H1 (cell line): ENCODE results near the gene CYP46A1. TPM values are rescaled to one million over a fixed set of nuclear protein-coding genes. Genes with fewer than 3 reads are reported as not detected.

Experiments used
- CTCF ChIA-PET: fragments of 300-600 bp; sonication (Branson Sonifier 250); formaldehyde crosslinking; loops from one replicate; lab custom pipeline; 2021; ENCODE audit not compliant: partially characterized antibody; lab: Charles Lee
- POLR2A ChIA-PET: fragments of 300-600 bp; sonication (Branson Sonifier 250); formaldehyde crosslinking; loops from one replicate; lab custom pipeline; 2021; ENCODE audit warnings: inconsistent platforms; ENCODE audit not compliant: partially characterized antibody; lab: Charles Lee
- DNase-seq, 2 experiments: peaks; one replicate each; pipeline versions ENCODE4 v3.0.0 to v3.0.0-alpha.2; 2010 to 2022; ENCODE audit warnings: low spot score in 2 of 2, low read depth in 1 of 2, mixed read lengths in 1 of 2
- FAIRE-seq: peaks from 2 replicates; lab custom pipeline; 2011; peaks lifted over from hg19 to GRCh38; lab: Jason Lieb, UNC
- H2AFZ ChIP-seq: 2 replicates; pipeline ENCODE4 v1.8.1; 2012; ENCODE audit warnings: low read length, inconsistent platforms
- H2AK5ac ChIP-seq: 2 replicates; pipeline ENCODE4 v1.6.1; 2013; ENCODE audit warnings: low read depth, low read length
- H2BK120ac ChIP-seq: replicated peaks from 2 replicates; pipeline ENCODE3; 2013; ENCODE audit warnings: low read depth, low read length, inconsistent platforms
- H2BK12ac ChIP-seq: 2 replicates; pipeline ENCODE4 v1.6.1; 2013; ENCODE audit warnings: low read depth, low read length
- H2BK15ac ChIP-seq: 2 replicates; pipeline ENCODE4 v1.6.1; 2013; ENCODE audit warnings: low read length
- H2BK20ac ChIP-seq: 2 replicates; pipeline ENCODE4 v1.6.1; 2013; ENCODE audit warnings: low read length
- H2BK5ac ChIP-seq: 2 replicates; pipeline ENCODE4 v1.6.1; 2013; ENCODE audit warnings: low read depth, low read length
- H3K14ac ChIP-seq: 2 replicates; pipeline ENCODE4 v1.6.1; 2013; ENCODE audit warnings: inconsistent platforms; ENCODE audit not compliant: insufficient read length
- H3K18ac ChIP-seq: 2 replicates; pipeline ENCODE4 v1.6.1; 2013; ENCODE audit warnings: low read length; ENCODE audit errors: extremely low read depth
- H3K23ac ChIP-seq: 2 replicates; pipeline ENCODE4 v1.6.1; 2013; ENCODE audit warnings: inconsistent platforms; ENCODE audit not compliant: insufficient read length
- H3K23me2 ChIP-seq: 2 replicates; pipeline ENCODE4 v1.6.1; 2013; ENCODE audit warnings: low read depth, low read length
- H3K27ac ChIP-seq: 2 replicates; pipeline ENCODE4 v1.6.1; 2011; ENCODE audit warnings: low read depth, low read length, inconsistent platforms
- H3K27me3 ChIP-seq, 4 experiments: replicated peaks in 1 of 4; 1 replicate in 1 of 4; 2 replicates in 3 of 4; pipeline versions ENCODE4 v1.6.1 to v1.8.1; 2011 to 2013; ENCODE audit warnings: low read length in 3 of 4, mild to moderate bottlenecking in 3 of 4, inconsistent platforms in 2 of 4, mixed read lengths in 2 of 4, moderate library complexity in 1 of 4; ENCODE audit not compliant: control insufficient read depth in 3 of 4, insufficient read depth in 3 of 4; ENCODE audit errors: extremely low read depth in 1 of 4
- H3K36me3 ChIP-seq, 4 experiments: 2 replicates each; pipeline versions ENCODE4 v1.6.1 to v1.8.1; 2011 to 2013; ENCODE audit warnings: mild to moderate bottlenecking in 4 of 4, low read length in 3 of 4, moderate library complexity in 2 of 4, control low read depth in 1 of 4, inconsistent platforms in 1 of 4; ENCODE audit not compliant: insufficient read depth in 4 of 4, control insufficient read depth in 2 of 4
- H3K4ac ChIP-seq: replicated peaks from 2 replicates; pipeline ENCODE3; 2013; ENCODE audit warnings: low read length, low read depth, mixed read lengths, inconsistent platforms; ENCODE audit not compliant: insufficient read length
- H3K4me1 ChIP-seq, 4 experiments: replicated peaks in 1 of 4; 1 replicate in 1 of 4; 2 replicates in 3 of 4; pipeline versions ENCODE4 v1.6.1 to v1.8.1; 2011 to 2013; ENCODE audit warnings: low read length in 3 of 4, inconsistent platforms in 2 of 4, mixed read lengths in 1 of 4; ENCODE audit not compliant: insufficient read depth in 4 of 4, control insufficient read depth in 3 of 4
- H3K4me2 ChIP-seq, 2 experiments: 2 replicates each; pipeline versions ENCODE4 v1.6.1 to v1.8.1; 2011 to 2013; ENCODE audit warnings: low read depth in 2 of 2, low read length in 2 of 2, control low read depth in 1 of 2, inconsistent platforms in 1 of 2, mild to moderate bottlenecking in 1 of 2; ENCODE audit not compliant: insufficient read depth in 1 of 2
- H3K4me3 ChIP-seq, 4 experiments: fragments of 200-600, 300-600 bp in 1 of 4; sonication (generic), shearing (Covaris generic), sonication (Bioruptor Twin) in 1 of 4; 2 replicates each; pipeline versions ENCODE4 v1.5.1 to v1.8.1; 2011 to 2016; ENCODE audit warnings: low read length in 4 of 4, low read depth in 3 of 4, control low read depth in 2 of 4, inconsistent platforms in 2 of 4, mild to moderate bottlenecking in 2 of 4, mixed read lengths in 1 of 4, moderate library complexity in 1 of 4; ENCODE audit not compliant: insufficient read depth in 2 of 4; ENCODE audit errors: extremely low read depth in 1 of 4
- H3K56ac ChIP-seq: replicated peaks from 2 replicates; pipeline ENCODE3; 2013; ENCODE audit warnings: low read depth, mild to moderate bottlenecking, mixed read lengths, low read length, inconsistent platforms; ENCODE audit not compliant: insufficient read length
- H3K79me1 ChIP-seq: 2 replicates; pipeline ENCODE4 v1.6.1; 2013; ENCODE audit warnings: low read depth, low read length, control low read depth
- H3K79me2 ChIP-seq, 2 experiments: 2 replicates each; pipeline versions ENCODE4 v1.6.1 to v1.8.1; 2012 to 2013; ENCODE audit warnings: low read length in 2 of 2, mild to moderate bottlenecking in 2 of 2, inconsistent platforms in 1 of 2; ENCODE audit not compliant: insufficient read depth in 2 of 2, control insufficient read depth in 1 of 2
- H3K9ac ChIP-seq, 4 experiments: replicated peaks in 1 of 4; 1 replicate in 1 of 4; 2 replicates in 3 of 4; pipeline versions ENCODE4 v1.6.1 to v1.8.1; 2011 to 2013; ENCODE audit warnings: low read depth in 3 of 4, low read length in 3 of 4, control low read depth in 2 of 4, mild to moderate bottlenecking in 2 of 4, moderate library complexity in 2 of 4, inconsistent platforms in 1 of 4; ENCODE audit errors: extremely low read depth in 1 of 4
- H3K9me3 ChIP-seq, 2 experiments: 2 replicates each; pipeline versions ENCODE4 v1.6.1 to v1.8.1; 2012 to 2013; ENCODE audit warnings: mild to moderate bottlenecking in 2 of 2, moderate library complexity in 2 of 2, control low read depth in 1 of 2, inconsistent platforms in 1 of 2, low read depth in 1 of 2, low read length in 1 of 2, mixed read lengths in 1 of 2; ENCODE audit not compliant: insufficient read depth in 2 of 2
- H4K20me1 ChIP-seq, 2 experiments: replicated peaks in 1 of 2; 2 replicates each; pipeline versions ENCODE3 to v1.8.1; 2011 to 2013; ENCODE audit warnings: inconsistent platforms in 2 of 2, low read length in 2 of 2, mild to moderate bottlenecking in 1 of 2; ENCODE audit not compliant: insufficient read depth in 2 of 2, control insufficient read depth in 1 of 2
- H4K5ac ChIP-seq: 2 replicates; pipeline ENCODE4 v1.6.1; 2013; ENCODE audit warnings: low read length, low read depth, mixed read lengths, inconsistent platforms; ENCODE audit not compliant: insufficient read length
- H4K8ac ChIP-seq: 2 replicates; pipeline ENCODE4 v1.8.0; 2013; ENCODE audit warnings: mild to moderate bottlenecking, moderate library complexity, low read length, inconsistent platforms; ENCODE audit not compliant: insufficient read depth; ENCODE audit errors: extremely low read depth
- H4K91ac ChIP-seq: replicated peaks from 2 replicates; pipeline ENCODE3; 2013; ENCODE audit warnings: low read length, mixed read lengths, inconsistent platforms; ENCODE audit not compliant: insufficient read length
- EP300 ChIP-seq, 2 experiments: IDR thresholded peaks; 1 replicate in 1 of 2; 2 replicates in 1 of 2; pipeline ENCODE4 v1.6.1; 2011 to 2012; ENCODE audit warnings: low read depth in 2 of 2, low read length in 2 of 2, mild to moderate bottlenecking in 2 of 2, borderline replicate concordance in 1 of 2, inconsistent platforms in 1 of 2, moderate library complexity in 1 of 2
- KDM4A ChIP-seq: IDR thresholded peaks from one replicate; pipeline ENCODE4 v1.7.1; 2012; ENCODE audit warnings: low read depth, mild to moderate bottlenecking, moderate library complexity, low read length, inconsistent platforms; ENCODE audit not compliant: severe bottlenecking
- RAD21 ChIP-seq, 2 experiments: IDR thresholded peaks in 1 of 2; conservative IDR thresholded peaks in 1 of 2; 2 replicates each; pipeline ENCODE4 v1.6.1; 2011; ENCODE audit warnings: low read depth in 2 of 2, low read length in 2 of 2, improper control_type of control experiment in 1 of 2, inconsistent platforms in 1 of 2, mild to moderate bottlenecking in 1 of 2, moderate library complexity in 1 of 2
- SUZ12 ChIP-seq: fragments of 200-600 bp; sonication (generic); IDR thresholded peaks from 2 replicates; pipeline ENCODE4 v1.6.1; 2012; ENCODE audit warnings: mild to moderate bottlenecking, inconsistent platforms, low read length, moderate library complexity, mixed read lengths
- ZNF274 ChIP-seq: IDR thresholded peaks from 2 replicates; pipeline ENCODE4 v1.7.0; 2012; ENCODE audit warnings: low read length, borderline replicate concordance; ENCODE audit errors: extremely low read depth
- WGBS, 2 experiments: shearing (Covaris generic) in 1 of 2; methylation state at CpG; one replicate each; pipeline versions ENCODE4 v1.1.6 to v1.1.7; 2013 to 2015; ENCODE audit warnings: low lambda C conversion rate in 2 of 2, mixed read lengths in 2 of 2, inconsistent platforms in 1 of 2, low coverage in 1 of 2, missing lambda C conversion rate in 1 of 2; ENCODE audit not compliant: insufficient replicate concordance in 2 of 2, insufficient coverage in 1 of 2, insufficient read length in 1 of 2; ENCODE audit errors: extremely low coverage in 1 of 2, missing lambda C conversion rate in 1 of 2; 5-methylcytosine and 5-hydroxymethylcytosine counted together
- polyA plus RNA-seq, 7 experiments: library from polyadenylated mRNA; depleted of rRNA in 3 of 7; stranded (reverse) in 5 of 7; unstranded in 2 of 7; fragments of >200 nt in 5 of 7; fragments of 200-250 nt in 2 of 7; gene quantifications; 1 replicate in 5 of 7; 2 replicates in 1 of 7; 4 replicates in 1 of 7; pipeline versions ENCODE4 v1.2.1 to v1.2.3, GENCODE V29; 2011 to 2013; ENCODE audit warnings: missing spikeins in 2 of 7, mixed read lengths in 2 of 7
- total RNA-seq: library from RNA; stranded (reverse); fragmentation: NEBNext Ultra II Directional; extraction: Animal tissue kit (Norgen Biotek cat#: 25700); gene quantifications from 2 replicates; pipeline ENCODE4 v1.2.1, GENCODE V29; 2021

CYP46A1 gene
- total and polyA plus RNA-seq, 2 of the 8 experiments (the other 6 are each of a cell fraction or from before 2014, with no cell fraction given), result 0.41 to 1.3 TPM

DNA sequence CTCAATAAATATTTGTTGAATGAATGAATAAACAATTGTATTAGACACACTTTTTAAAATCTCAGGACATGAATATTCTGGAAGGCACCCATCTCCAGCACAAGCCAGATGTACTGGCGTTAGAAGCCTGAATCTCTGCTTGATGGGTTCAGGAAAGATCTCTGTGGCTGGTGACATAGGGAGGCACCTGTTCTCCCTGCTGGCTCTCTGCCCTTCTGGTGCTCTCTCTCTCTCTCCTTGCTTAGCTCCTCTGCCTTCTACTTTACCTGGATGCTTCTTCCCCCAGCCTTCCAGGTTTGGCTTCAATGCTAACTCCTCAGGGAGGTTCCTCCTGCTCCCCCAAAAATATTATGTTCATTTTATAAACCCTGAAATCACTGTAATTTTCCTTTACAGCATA is 1.5 kb downstream of the CYP46A1 start:
- TF ChIP-seq SUZ12, result no peak
- no peak for TF ChIP-seq RAD21 (IDR thresholded peaks at IDR 0.05 in 1 of 2, conservative IDR thresholded peaks at IDR 0.05 in 1 of 2; ENCODE audit: low read depth in 2 of 2, low read length in 2 of 2)
- TF ChIP-seq ZNF274, result no peak
- TF ChIP-seq KDM4A, result no peak
- TF ChIP-seq EP300 (IDR thresholded peaks at IDR 0.05; ENCODE audit: borderline replicate concordance in 1 of 2, low read depth in 2 of 2, low read length in 2 of 2), result no peak
- no peaks in the 10 kb centered on the region for H3K9me3 ChIP-seq
- H3K36me3 ChIP-seq, result no peaks in the 10 kb centered on the region
- H3K23me2 ChIP-seq, result peaks cover 9% of the 10 kb centered on the region
- no peak overlapping the region for H2BK15ac ChIP-seq
- H3K27ac ChIP-seq, result no peak overlapping the region
- H3K14ac ChIP-seq, result no peak overlapping the region
- no peak overlapping the region for H2BK20ac ChIP-seq
- H2BK5ac ChIP-seq, result no peak overlapping the region
- H3K23ac ChIP-seq, result no peak overlapping the region
- no peak overlapping the region for H2BK120ac ChIP-seq
- ChIA-PET POLR2A (interaction anchor here (1.1 kb wide), 1 partner anchor 22 kb away, joined by 3 read pairs; no protein-coding TSS in a partner anchor), CTCF (interaction anchor here (0.6 to 1.7 kb wide), 3 partner anchors 10 to 343 kb away, joined by 3 read pairs; no protein-coding TSS in a partner anchor)
- H4K8ac ChIP-seq, result no peak overlapping the region
- no peaks in the 10 kb centered on the region for H3K79me1 ChIP-seq
- H3K56ac ChIP-seq, result no peak overlapping the region
- no peaks in the 10 kb centered on the region for H3K79me2 ChIP-seq
- H2AK5ac ChIP-seq, result no peak overlapping the region
- no peak overlapping the region; a peak in 2 of 4 replicates for H3K4me2 ChIP-seq
- FAIRE-seq (no peak), DNase-seq (no peak)
- no peak overlapping the region for H3K4me3 ChIP-seq
- peaks cover 0 to 10% (median 9%) of the 10 kb centered on the region in 4 experiments; a peak in 6 of 7 replicates for H3K4me1 ChIP-seq
- H3K18ac ChIP-seq, result no peak overlapping the region
- no peak overlapping the region for H2AFZ ChIP-seq
- no peaks in the 10 kb centered on the region for H3K27me3 ChIP-seq
- H2BK12ac ChIP-seq, result no peak overlapping the region
- no peak overlapping the region for H3K4ac ChIP-seq
- H4K20me1 ChIP-seq, result no peaks in the 10 kb centered on the region
- no peak overlapping the region for H4K5ac ChIP-seq
- H4K91ac ChIP-seq, result no peak overlapping the region
- 73% methylated on average over 1 of the region's 1 CpG; no CpG with 5 or more reads in 1 of the 2 experiments for WGBS, 2 experiments
- H3K9ac ChIP-seq, result no peak overlapping the region
